Esophagus squamous epithelium (tissue), 4 donors: ENCODE data around the gene PRMT2.
"Not testable (repeated sequence)": the region's sequence is repeated elsewhere in the genome, so short reads cannot be mapped to it uniquely, and the experiment has no call there.

ENCODE experiments used
- CTCF ChIP-seq, 6 experiments: fragments of 450-650 bp in 4 of 6; fragments of 200-600 bp in 2 of 6; sonication (generic) in 2 of 6; IDR thresholded peaks; one replicate each; pipeline ENCODE4 v1.5.1; 2016 to 2019; ENCODE audit warnings: antibody characterized with exemption in 6 of 6, mild to moderate bottlenecking in 4 of 6, moderate library complexity in 4 of 6
- POLR2A ChIP-seq, 4 donors: fragments of 450-650 bp; IDR thresholded peaks; one replicate each; pipeline ENCODE4 v1.6.1; 2017; ENCODE audit warnings: antibody characterized with exemption in 4 of 4, mild to moderate bottlenecking in 4 of 4, moderate library complexity in 3 of 4

- not testable (repeated sequence) for TF ChIP-seq CTCF, POLR2A (IDR thresholded peaks at IDR 0.05)
Measured at GRCh38 chr21:46676542-46676941, 41.1 kb downstream of the PRMT2 start.
